MG63 (cell line): ENCODE data around the gene AGAP3. TPM values are rescaled to one million over a fixed set of nuclear protein-coding genes. Genes with fewer than 3 reads are reported as not detected.

Experiments
- DNase-seq: peaks from one replicate; pipeline ENCODE4 v3.0.0-alpha.2; 2020
- H3K27me3 ChIP-seq: fragments of 250-450 bp; sonication (Bioruptor Pico); 2 replicates; pipeline ENCODE4 v1.5.1; 2020; ENCODE audit warnings: mild to moderate bottlenecking, moderate library complexity
- H3K36me3 ChIP-seq: fragments of 250-450 bp; sonication (Bioruptor Pico); 2 replicates; pipeline ENCODE4 v1.5.1; 2020; ENCODE audit warnings: mild to moderate bottlenecking, moderate library complexity
- H3K4me3 ChIP-seq: fragments of 250-450 bp; sonication (Bioruptor Pico); 2 replicates; pipeline ENCODE4 v1.5.1; 2020; ENCODE audit warnings: mild to moderate bottlenecking, moderate library complexity
- H3K9me3 ChIP-seq: fragments of 250-450 bp; sonication (Bioruptor Pico); 2 replicates; pipeline ENCODE4 v1.5.1; 2020; ENCODE audit warnings: mild to moderate bottlenecking, moderate library complexity
- total RNA-seq: library from RNA; depleted of rRNA; stranded (reverse); fragments of >200 nt; shearing (Covaris generic); gene quantifications from 2 replicates; pipeline ENCODE4 v1.2.3, GENCODE V29; 2014; ENCODE audit warnings: low replicate concordance; rRNA removed

Gene AGAP3
- total RNA-seq, 1 experiment from 2014 or later: 35.1 TPM

- H3K4me3 ChIP-seq: no peak overlapping the region
- no peaks in the 10 kb centered on the region for H3K27me3 ChIP-seq
- DNase-seq: no peak
- no peaks in the 10 kb centered on the region for H3K9me3 ChIP-seq
- no peaks in the 10 kb centered on the region for H3K36me3 ChIP-seq
These were observed 99.7 kb downstream of the AGAP3 start for GRCh38 chr7:151185762-151186639.

DNA sequence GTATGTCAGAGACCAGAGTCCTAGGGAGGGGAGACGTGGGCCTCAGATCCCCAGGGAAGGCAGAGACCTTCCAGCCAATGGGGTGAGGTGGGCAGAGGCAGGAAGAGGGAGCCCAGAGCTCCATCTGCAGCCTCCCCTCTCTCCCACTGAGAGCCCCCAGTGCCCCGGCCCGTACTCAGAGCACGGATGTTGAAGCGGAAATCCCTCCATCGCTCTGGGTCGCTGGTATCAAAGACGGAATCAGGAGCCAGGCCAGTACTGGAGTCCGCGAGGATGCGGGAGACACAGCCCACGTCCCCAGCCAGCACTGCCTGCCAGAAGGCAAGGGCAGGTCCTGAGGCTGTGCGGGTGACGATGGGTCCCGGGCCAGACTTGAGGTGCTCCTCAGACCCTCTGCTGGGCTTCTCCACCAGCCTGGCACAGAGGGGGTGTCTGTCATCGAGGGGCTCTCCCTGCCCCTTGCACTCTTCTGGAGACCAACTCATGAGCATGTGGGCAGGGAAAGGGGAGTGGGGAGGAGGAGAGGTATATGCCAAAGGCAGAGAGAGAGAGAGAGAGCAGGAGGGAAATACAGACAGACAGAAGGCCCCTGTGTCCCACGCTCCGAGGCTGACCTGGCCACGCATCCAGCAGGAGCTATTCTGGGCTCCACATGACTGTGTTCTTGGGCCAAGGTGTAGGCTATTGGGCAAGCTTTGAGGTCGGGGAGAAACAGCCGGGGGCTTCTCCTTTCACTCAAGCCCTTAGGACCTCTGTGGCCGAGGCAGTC is 100.5 kb downstream of the AGAP3 start, which contains the start of gene ASB10:
Gene ASB10, minus strand, starts transcription at position 611 of the 769 bp plus-strand sequence. Its CDS starts 120 bp downstream, at position 491.
- Histone ChIP-seq H3K27me3 (no peaks in the 10 kb centered on the region), H3K36me3 (no peaks in the 10 kb centered on the region), H3K9me3 (no peaks in the 10 kb centered on the region), H3K4me3 (no peak within 1 kb of the TSS)
- DNase-seq: no peak

- DNase-seq: no peak
- no peaks in the 10 kb centered on the region for H3K36me3 ChIP-seq
- no peaks in the 10 kb centered on the region for H3K27me3 ChIP-seq
- no peak overlapping the region for H3K4me3 ChIP-seq
- H3K9me3 ChIP-seq: no peaks in the 10 kb centered on the region
These were observed 101.4 kb downstream of the AGAP3 start for GRCh38 chr7:151187409-151188251.

GRCh38 chr7:151188252-151188542 is 101.9 kb downstream of the AGAP3 start:
- no peak for DNase-seq
- Histone ChIP-seq H3K4me3 (no peak overlapping the region), H3K9me3 (no peaks in the 10 kb centered on the region), H3K27me3 (no peaks in the 10 kb centered on the region), H3K36me3 (no peaks in the 10 kb centered on the region)

DNA sequence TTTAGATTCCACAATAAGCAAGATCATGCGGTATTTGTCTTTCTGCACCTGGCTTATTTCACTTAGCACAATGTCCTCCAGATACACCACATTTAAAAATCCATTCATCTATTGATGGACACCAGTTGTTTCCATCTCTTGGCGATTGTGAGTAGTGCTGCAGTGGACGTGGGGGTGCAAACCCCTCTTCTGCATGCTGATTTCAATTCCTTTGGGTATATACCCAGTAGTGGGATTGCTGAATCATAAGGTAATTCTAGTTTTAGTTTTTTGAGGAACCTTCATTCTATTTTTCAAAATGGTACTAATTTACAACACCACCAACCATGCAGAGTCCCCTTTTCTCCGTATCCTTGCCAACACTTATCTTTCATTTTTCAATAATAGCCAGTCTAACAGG is 102.8 kb downstream of the AGAP3 start:
- H3K27me3 ChIP-seq: no peaks in the 10 kb centered on the region
- no peaks in the 10 kb centered on the region for H3K36me3 ChIP-seq
- no peak overlapping the region for H3K4me3 ChIP-seq
- DNase-seq: no peak
- H3K9me3 ChIP-seq: no peaks in the 10 kb centered on the region

DNA sequence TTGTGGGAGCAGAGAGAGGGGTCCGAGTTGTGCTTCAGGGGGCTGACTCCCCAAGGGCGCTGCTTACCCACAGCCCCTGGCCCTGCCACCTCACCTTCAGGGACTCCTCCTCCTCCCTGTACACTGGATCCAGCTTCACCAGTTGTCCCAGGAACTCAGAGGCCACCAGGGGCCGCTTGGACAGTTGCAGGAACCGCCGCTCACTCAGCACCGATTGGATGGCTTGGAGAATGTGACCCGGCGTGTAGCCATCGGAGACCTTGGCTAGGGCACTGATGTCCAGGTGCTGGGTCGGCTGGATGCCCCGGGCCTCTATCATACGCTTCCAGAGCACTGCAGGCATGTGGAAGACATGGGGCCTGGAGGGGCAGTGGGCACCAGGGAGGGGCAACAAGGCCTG is 105.3 kb downstream of the AGAP3 start:
- Histone ChIP-seq H3K9me3 (no peaks in the 10 kb centered on the region), H3K27me3 (no peaks in the 10 kb centered on the region), H3K4me3 (no peak overlapping the region), H3K36me3 (no peaks in the 10 kb centered on the region)
- DNase-seq: no peak

DNA sequence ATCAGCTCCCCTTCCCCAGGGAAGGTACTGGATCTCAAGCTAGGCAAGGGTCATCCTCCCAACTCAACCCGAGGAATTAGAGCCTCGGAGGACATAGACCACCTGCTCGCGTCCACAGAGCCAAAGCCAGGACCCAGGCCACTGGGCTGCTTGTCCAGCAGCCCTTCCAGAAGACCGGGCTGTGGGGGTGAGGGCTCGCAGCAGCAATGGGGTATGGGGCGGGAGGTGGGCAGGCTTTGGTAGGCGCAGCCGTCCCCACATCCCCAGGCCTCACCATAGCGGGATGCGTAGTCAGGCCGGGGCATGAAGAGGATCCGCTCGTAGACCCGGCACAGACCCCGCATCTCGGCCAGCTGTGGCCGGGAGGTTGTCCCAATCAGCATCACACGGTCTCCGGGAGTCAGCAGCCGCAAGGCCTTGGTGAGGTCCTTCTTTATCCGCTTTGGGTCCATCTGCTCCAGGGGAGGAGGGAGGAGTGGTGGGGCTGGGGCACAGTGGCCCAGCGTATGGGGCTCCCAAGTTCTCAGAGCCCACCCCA is 105.8 kb downstream of the AGAP3 start:
- Histone ChIP-seq H3K27me3 (no peaks in the 10 kb centered on the region), H3K36me3 (no peaks in the 10 kb centered on the region), H3K4me3 (no peak overlapping the region), H3K9me3 (no peaks in the 10 kb centered on the region)
- DNase-seq: no peak

DNA sequence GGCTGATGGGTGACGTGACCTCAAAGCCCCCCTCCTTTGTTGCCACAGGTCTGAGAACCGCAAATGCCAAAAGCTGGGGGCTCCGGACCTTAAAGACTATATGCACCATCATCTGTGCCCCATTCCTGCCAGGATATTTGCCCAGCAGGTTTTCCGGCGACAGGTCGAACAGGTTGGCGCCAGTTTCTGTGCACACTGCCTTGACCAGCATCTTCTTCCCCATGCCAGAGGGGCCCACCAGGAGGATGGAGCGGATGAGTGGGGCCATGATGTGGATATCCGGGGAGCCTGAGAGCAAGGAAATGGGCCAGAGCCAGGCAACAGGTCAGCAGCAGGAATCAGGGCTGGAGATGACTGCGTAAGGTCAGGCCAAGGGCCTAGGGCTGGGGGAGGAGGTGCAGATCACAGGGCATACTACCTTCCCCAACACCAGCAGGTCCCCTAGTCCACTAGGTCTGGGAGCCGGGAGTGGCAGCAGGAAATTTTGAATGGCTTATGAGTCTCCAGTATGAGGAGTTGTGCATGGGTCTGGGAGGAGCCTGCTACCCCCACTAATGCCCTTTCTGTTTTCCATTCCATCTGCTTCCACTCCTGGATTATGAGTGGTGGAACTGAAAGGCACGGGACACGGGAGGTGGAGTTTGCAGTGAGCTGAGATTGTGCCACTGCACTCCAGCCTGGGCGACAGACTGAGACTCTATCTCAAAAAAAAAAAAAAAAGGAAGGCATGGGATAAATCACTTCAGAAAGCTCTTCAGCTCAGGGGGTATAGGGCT is 107.1 kb downstream of the AGAP3 start:
- H3K9me3 ChIP-seq: no peaks in the 10 kb centered on the region
- DNase-seq: no peak
- no peak overlapping the region for H3K4me3 ChIP-seq
- no peaks in the 10 kb centered on the region for H3K36me3 ChIP-seq
- H3K27me3 ChIP-seq: no peaks in the 10 kb centered on the region

Other genes with a start within 250 kb of the AGAP3 start
- not detected in 2 replicates for gene AOC1, start 234.0 kb upstream of the AGAP3 start, total RNA-seq
- 0.33 TPM in 1 of 2 replicates, not detected in the other for gene KCNH2, start 108.2 kb upstream of the AGAP3 start, total RNA-seq
- gene NOS3, start 95.5 kb upstream of the AGAP3 start, total RNA-seq: 0.20 TPM in 1 of 2 replicates, not detected in the other
- gene ATG9B, start 62.0 kb upstream of the AGAP3 start, total RNA-seq: not detected in 2 replicates
- 14.4 and 22.4 TPM in 2 replicates for gene ABCB8, start 58.0 kb upstream of the AGAP3 start, total RNA-seq
- gene ASIC3, start 37.9 kb upstream of the AGAP3 start, total RNA-seq: 0.76 TPM in 1 of 2 replicates, not detected in the other
- gene CDK5, start 28.6 kb upstream of the AGAP3 start, total RNA-seq: 11.0 and 21.7 TPM in 2 replicates
- 38.6 and 81.5 TPM in 2 replicates for gene SLC4A2, start 26.9 kb upstream of the AGAP3 start, total RNA-seq
- gene FASTK, start 5.7 kb upstream of the AGAP3 start, total RNA-seq: 47.5 and 71.5 TPM in 2 replicates
- gene TMUB1, start 3.0 kb upstream of the AGAP3 start, total RNA-seq: 5.2 and 32.9 TPM in 2 replicates
- not detected in 2 replicates for gene GBX1, start 81.2 kb downstream of the AGAP3 start, total RNA-seq
- gene ASB10, start 100.8 kb downstream of the AGAP3 start, total RNA-seq: not detected in 2 replicates
- not detected in 2 replicates for gene H2BK1, start 124.0 kb downstream of the AGAP3 start, total RNA-seq
- gene ABCF2, start 140.7 kb downstream of the AGAP3 start, total RNA-seq: 48.4 and 75.0 TPM in 2 replicates
- 15.4 and 26.5 TPM in 2 replicates for gene CHPF2, start 146.0 kb downstream of the AGAP3 start, total RNA-seq
- gene SMARCD3, start 162.2 kb downstream of the AGAP3 start, total RNA-seq: 12.0 and 14.2 TPM in 2 replicates